HG02885 (cell line): ENCODE measurements around the gene BOD1L1.

Experiments
- ATAC-seq: cut with Tn5 transposase; IDR thresholded peaks from one replicate; pipeline ENCODE4 v1.9.1; 2021; ENCODE audit warnings: mild to moderate bottlenecking; ENCODE audit not compliant: unreplicated experiment, poor library complexity

BOD1L1 gene

DNA sequence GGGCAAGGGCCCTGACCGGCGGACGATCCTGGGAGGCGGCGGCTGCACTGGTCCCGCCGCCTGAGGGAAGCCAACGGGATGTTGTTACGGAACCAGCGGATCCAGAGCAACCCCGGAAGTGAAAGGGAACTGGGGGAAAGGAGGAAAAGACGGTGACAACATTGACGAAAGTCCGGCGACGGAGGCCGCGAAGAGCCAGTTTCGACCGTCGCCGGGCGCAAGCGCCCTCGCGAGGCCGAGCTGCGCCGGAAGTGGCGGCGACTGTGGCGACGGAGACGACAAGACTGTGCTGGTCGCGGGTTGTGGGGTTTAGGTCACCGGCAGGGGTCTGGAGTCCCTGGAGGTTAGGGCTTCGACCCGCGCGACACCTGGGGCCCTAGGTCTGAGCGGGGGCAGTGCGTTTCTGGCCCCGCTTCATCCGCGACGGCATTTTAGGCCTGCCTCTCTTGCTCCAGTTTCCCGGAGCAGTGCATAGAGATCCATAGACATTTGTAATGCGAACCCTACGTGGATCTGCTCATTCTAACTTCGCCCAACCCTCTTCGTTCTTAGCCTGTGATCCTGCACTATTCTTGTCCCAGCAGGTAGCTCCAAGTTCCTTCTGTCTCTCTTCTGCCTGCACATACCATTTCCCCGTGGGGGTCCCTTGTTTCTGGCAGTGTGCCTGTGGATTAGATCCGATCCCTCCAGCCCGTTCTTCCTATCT lies at the start of gene BOD1L1:
Gene BOD1L1, minus strand, starts transcription at position 120 of the 706 bp plus-strand sequence. CDS start 138 bp downstream, outside the sequence.
- peak; percentile 95 for ATAC-seq

DNA sequence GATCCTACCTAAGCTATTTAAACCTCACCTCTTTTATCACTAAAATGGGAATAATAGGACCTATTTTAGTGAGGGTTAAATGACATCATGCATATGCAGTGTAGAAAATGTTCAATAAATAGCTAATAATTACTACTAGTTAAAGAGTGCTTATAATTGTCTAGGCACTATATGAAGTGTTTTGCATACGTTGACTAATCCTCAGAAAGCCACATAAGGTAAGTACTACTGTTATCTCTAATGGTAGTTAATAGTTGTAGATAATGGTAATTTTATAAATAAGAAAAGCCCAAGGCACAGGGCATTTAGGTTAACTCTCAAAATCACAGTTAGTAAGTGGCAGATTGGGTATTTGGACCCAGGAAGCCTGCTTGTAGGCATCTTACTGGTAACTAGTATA lies 47.4 kb upstream of the BOD1L1 start:
- ATAC-seq, result no peak

DNA sequence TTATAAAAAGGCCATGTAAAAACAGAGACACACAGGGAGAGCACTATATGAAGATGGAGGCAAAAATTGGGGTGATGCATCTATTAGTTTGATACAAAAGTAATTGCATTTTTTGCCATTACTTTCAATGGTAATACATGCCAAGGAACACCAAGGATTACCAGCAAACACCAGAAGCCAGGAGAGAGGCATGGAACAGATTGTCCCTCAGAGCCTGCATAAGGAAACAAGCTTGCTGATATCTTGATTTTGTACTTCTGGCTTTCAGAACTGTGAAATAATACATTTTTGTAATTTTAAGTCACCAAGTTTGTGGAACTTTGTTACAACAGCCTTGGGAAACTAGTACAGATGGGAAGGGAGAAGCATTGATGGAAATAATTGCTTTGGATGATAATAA lies 45.6 kb upstream of the BOD1L1 start:
- no peak for ATAC-seq

DNA sequence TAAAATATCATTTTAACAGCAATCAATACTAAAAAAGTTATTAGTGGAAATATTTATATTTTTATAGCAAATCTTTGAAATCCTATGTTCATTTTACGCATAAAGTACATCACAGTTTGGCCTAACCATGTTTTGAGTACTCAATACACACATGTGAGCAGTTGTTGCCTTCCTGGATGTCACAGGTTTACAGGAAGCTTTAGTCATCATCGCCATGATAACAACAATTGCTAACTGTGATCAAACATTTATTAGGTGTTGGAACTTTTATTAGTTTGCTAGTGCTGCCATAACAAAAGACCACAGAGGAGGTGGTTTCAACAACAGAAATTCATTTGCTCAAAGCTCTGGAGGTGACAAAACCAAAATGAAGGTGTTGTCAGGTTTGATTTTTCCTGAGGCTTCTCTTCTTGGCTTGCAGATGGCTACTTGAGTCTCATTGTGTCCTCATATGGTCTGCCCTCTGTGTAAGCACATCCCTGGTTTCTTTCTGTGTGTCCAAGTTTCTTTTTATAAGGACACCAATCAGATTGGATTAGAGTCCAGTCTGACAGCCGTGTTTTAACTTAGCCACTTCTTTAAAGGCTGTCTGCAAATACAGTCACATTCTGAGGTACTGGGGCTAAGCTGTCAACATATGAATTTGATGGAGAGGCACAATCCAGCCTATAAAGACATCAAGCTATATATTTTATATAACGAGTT lies 43.1 kb upstream of the BOD1L1 start:
- ATAC-seq, result no peak

DNA sequence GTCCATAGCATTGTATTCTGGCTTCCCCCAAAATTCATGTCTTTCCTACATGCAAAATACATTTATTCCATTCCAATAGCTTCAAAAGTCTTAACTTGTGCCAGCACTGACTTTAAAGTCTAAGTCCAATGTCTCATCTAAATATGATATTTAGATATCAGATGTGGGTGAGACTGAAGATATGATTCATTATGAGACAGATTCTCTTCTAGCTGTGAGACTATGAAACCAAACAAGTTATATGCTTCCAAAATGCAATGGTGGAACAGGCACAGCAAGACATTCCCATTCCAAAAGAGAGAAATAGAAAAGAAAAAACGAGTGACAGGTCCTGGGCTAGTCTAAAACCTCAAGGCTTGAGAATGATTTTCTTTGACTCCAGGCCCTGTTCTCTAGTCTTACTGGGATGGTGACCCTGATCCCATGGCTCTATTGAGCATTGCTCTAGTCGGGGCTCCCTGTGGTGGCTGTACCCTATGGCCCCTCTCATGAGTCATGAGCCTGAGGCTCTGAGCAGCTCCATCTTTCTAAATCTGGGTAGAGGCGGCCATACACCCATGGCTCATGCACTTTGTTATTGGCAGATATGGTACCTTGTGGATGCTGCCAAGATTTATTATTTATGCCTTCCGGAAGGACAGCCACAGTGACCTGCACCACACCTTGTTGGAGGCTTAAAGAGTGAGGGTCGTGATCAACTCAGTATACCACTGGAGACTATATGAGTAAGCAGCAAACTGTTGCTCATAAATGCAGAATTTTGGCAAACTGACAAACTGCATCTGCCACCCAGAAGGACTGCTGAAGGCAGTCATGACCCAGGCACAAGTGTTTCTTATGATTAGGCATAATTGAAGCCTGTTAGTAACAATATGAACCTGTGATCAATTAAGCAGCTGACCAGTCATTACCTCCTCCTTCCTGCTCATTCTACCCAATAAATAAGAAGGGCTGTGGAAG lies 38.5 kb upstream of the BOD1L1 start:
- ATAC-seq, result no peak

DNA sequence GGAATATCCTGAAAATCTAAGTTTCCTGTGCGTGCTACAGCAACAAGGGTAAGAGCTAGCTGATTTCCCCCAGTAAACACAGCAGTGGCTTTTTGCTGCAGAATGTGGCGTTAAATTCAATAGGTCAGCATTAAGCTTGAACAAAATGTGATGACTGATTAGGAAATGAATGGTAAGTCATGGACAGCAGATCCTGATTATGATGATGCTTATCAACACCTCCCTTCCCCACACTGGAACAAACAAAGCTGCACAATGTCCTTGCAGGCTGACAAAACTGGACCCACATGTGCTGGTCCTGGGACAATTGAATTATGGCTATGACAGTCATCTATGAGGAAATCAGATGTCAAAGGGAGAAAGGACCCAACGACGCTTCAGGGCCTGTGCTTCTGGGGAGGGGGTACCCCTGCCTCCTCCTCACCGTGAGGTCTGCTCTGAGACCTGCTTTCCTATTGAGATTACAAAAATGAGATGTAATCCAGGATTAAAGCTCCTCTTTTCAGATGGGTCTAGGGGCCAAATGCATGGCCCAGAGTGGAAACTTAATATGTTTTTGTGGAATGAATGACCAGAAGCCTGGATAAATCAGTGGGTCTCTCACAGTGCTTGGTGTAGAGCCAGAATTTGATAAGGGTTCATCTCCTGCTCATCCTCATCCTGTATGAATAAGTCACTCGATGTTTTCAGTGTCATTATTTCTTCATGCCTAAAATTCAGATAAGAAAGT lies 32.0 kb upstream of the BOD1L1 start:
- ATAC-seq, result no peak

DNA sequence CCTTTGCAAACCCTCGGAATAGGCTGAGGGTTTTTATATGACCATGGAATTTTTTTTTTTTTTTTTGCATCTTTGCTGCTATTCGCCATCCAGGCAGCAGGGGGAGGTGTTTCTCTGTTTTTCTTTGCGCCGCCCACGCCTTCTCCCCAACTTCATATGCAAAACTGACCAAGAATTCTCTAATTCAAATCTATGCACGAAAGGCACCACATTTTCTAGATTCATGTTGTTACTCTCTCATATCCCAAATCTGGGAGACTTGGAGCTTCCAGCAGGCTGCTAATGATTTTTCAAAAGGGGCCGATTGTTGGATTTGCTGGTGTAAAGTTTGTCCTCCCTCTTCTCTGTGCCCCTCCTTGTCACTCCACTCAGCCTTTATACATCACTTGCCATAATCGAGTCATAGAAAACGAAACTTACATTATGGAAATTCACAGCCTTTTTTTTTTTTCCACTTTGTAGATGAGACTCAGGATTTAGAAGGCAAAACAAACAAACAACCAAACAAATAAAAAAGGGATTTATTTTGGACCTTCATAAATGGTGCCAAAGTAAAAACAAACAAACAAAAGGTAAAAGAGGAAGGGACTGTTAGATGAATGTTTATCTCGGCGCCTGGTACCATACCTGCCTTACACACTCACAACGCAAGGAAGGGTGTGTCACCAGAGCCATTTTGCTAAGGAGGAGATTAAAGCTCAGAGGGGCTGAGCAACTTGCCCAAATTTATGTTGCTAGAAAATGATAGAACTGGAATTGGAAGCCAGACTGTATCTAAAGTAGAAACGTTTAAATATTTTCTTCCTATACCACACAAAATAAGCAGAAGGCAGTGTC lies 29.3 kb upstream of the BOD1L1 start:
- peak; percentile 35 for ATAC-seq

DNA sequence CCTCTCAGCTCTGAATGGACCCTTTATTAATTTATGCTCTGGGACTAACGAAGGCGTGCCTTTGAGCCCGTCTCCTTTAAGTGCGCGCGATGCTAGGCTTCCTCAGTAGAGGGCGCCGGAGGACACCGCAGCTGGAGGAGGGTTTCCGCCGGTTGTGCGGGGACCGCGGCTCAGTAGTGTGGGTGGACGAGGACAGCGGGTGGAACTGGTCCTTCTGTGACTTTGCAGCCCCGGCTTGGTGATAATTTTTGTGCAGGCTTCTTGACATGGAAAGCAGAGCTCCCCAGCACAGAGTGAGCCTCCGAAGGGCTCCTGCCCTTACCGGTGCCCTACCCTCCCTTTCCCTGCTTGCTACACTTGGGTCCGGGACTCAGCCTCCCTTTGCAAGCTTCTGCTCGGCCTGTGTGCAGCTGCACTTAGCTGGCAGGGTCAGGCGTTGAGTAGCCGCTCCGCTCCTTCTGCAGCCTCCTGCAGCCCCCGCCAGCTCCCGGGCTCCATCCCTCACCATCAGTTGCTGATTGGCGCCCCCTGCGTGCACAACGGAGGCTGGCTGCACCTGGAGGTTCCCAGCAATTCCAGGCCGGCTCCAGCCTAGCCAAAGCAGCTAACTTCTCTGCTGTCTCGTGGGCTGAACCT lies 26.8 kb upstream of the BOD1L1 start:
- peak; percentile 95 for ATAC-seq

DNA sequence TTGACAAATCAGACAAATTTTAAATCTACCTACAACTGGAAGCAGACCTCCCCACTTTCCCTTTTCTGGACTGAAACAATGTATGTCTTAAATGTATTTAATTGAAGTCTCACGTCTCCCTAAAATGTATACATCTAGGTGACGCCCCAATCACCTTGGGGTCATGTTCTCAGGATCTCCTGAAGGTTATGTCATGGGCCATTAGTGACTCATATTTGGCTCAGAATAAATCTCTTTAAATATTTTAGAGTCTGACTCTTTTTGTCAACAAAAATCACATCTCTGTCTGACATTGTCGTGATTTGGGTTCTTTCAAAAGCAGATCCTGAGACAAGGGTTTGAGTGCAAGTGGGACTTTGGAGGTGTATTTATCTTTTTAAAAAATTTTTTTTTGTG lies 26.2 kb upstream of the BOD1L1 start:
- no peak for ATAC-seq

DNA sequence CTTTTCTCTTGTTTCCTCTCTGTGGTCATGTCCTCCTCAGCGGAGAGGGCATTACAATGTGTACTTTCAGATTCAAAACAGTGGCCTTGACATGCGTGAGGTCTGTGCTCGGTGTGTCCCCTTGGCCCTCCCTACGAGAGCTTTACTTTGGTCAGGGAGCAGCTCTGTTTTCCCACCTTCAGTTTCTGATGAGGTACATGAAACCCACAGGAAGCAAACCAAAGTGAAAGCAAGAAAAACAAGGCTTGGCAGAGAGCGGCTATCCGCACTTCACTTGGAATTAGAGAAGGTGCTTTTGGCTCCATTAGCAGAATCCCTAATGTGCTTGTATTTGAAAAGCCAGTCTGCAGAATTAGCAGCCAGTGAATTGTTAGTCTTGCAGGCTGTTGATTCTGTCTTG lies 19.5 kb upstream of the BOD1L1 start:
- ATAC-seq, result no peak

DNA sequence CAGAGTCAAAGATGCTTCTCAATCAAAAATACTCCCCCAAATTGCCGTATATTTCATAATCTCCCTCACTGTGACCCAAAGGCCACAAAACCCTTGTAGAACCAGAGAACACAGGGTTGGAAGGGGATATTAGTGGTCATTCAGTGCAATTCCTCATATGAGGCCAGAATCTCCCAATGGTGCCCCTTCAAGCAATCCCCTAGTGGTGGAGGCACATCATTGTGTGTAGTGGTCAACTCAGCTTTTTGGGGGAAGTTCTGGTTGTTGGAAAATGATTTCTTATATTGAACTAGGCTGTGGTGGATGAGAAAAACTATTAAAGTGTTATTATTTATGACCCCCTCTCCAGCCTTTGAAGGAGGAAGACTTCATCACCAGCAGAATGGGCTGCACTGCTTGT lies 17.6 kb upstream of the BOD1L1 start:
- ATAC-seq, result no peak

DNA sequence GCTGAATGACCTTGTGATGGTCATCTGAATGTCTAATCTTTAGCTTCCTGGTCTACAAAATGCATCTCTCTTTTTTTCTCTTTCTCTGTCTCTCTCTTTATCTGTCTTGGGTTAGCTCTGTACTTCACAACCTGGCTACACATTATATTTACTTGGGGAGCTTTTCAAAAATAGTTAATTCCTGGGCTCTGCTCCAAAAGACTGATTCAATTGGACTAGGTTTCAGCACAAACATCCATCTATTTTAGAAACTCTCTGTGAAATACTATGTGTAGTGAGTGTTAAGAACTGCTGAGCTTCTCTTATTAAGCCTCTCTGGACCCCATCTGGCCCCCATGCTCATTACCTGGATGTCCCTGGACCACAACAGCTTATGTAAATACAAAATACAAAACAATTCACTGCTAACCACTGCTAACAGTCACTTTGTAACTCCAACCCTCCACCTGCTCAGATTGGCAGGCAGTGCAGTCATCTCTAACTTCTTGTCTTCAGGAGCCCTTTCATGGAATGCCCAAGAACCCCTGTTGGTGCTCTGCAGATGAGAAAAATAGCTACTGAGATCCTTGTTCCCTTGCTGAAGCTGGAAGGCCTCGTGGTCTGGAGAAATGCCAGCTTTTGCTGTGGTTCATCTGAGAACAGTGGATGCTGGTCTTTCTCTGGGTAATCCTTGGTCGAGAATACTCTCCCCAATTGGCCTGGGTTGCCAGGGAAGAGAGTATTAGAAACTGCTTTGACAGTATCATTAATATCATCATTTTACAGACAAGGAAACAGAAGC lies 14.8 kb upstream of the BOD1L1 start:
- no peak for ATAC-seq

DNA sequence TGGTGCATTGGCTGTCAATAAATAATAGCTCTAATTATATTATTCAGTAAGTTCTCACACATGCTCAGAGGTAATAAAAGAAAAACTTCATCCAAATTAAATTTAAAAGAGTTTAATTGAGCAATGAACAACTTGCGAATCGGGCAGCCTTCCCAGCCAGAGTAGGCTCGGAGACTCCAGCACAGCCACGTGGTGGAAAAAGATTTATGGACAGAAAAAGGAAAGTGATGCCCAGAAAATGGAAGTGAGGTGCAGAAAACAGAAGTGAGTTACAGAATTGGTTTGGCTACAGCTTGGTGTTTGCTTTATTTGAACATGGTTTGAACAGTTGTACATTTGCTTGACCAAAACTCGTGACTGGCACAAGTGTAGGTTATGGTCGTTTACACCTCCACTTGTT lies 13.6 kb upstream of the BOD1L1 start:
- ATAC-seq, result no peak

DNA sequence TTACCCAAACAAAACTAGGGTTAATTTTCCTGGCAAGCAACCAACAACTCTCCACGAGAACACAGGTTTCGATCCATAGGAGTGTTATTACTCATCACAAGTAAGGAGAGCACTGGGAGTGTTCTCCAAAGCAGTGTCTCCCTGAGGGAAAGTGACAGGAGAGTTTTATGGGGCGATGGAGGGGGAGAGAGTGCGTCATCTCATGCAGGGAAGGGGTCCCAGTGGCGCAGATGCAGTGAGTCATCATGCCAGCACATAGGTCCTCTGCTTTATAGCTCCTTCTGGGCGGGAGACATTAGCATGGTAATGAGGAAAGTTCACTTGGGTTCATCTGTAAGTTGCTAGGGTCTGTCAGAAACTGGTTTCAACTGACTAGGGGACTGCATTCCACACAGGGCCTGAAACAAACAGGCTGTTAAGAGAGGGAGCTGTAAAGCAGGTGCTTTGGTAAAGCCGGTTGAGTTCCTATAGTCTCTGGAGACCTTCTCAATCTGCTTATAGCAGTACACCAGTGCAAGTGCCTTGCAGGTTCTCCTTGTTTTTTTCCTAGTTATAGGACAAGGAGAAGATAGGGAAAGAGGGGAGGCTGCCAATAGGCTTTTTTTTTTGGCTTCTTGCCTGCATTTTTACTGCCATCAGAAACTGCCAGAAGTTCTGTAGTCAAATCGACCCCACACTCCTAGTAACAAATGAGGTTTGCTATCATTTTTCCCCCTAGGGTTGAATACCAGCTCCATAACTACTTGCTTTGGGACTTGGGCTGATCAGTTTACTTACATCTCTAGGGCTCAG lies 12.8 kb upstream of the BOD1L1 start:
- ATAC-seq, result no peak

DNA sequence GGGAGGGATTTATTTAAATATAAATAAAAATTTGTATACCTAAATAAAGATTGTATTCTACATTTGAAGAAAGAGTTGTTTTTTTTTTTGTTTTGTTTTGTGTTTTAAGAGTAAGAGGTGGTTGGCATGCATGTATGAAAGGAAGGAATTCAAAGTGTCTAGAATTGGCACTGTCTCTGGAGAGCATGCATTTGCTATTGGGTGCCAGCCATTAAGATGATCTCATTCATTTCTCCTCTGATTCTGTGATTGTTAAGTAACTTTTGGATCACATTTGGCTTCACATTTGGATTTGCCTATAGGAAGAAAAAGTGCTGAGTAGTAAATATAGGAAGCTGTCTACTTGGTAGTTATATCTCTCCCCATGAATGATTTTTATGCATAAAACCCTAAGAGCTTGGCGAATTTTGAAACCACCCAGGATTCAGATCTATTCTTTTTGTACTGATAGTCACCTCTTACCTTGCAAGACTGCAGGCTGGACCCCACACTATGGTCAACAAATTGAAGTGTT lies 7.8 kb upstream of the BOD1L1 start:
- no peak for ATAC-seq

DNA sequence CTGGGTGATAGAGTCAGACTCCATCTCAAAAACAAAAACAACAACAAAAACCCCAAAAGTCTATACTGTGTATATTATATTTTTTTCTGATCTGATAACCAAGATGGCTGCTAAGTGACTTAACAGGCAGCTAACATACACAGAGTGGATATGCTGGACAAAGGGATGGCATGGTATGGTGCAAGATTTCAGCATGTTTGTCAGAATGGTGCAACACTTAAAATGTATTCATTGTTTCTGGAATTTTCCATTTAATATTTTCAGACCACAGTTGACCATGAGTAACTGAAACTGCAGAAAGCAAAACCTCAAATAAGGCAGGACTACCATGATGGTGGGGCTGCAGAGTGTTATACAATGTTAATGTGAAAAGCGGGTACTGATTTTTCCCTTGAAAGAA lies 6.1 kb upstream of the BOD1L1 start:
- no peak for ATAC-seq

DNA sequence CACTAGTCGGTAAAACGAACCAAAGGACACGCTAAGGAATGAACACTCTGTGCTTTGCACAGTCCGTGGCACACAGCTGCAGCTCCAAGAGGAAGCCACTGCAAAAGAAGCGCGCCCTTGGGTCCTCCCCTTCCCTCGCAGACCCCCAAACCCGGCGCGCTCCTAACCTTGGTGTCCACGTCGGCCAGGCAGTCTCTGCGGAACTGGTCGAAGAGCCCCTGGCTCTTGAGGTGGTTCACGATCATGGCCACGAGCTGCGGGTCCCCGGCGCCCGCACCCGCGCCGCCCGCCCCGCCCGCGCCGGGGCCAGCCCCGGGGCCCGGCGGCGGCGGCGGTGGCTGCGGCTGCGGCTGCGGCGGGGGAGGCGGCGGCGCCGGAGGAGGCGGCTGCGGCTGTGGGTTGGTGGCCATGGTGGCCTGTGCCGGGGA lies 333 bp downstream of the BOD1L1 start:
- ATAC-seq, result peak; percentile 43
